Measurements from ENCODE around the gene NT5DC1. TPM values are rescaled to one million over a fixed set of nuclear protein-coding genes. Genes with fewer than 3 reads are reported as not detected.

NT5DC1 gene
- total and polyA plus RNA-seq, 2 experiments from 2014 or later = 27.0 to 29.8 TPM

GRCh38 chr6:116062496-116062895 lies 38.2 kb upstream of the NT5DC1 start (continued):
- no peak for TF ChIP-seq ZNF462 (CRISPR knock-in tag; IDR thresholded peaks at IDR 0.05)
- TF ChIP-seq EZH2 (IDR thresholded peaks at IDR 0.05; ENCODE audit: low read depth, unreplicated experiment) = no peak
- no peak for TF ChIP-seq ZNF114 (CRISPR knock-in tag; IDR thresholded peaks at IDR 0.05)

- Mint-ChIP-seq H3K4me3 (no peak overlapping the region; the same call in 2 of the 3 replicates), H3K9me3 (no peaks in the 10 kb centered on the region), H3K27ac (peak overlapping the region; percentile 19; the same call in 1 of the 2 replicates), H3K36me3 (ENCODE audit: low read depth) (no peaks in the 10 kb centered on the region), H3K27me3 (ENCODE audit: insufficient read depth, low read depth, poor library complexity) (peaks cover 5% of the 10 kb centered on the region), H3K4me1 (peaks cover 22% of the 10 kb centered on the region)
- Histone ChIP-seq H3K4me3 (no peak overlapping the region), H3K4me2 (peak overlapping the region; percentile 15; the same call in 1 of the 2 replicates), H3K9me2 (ENCODE audit: insufficient read depth) (no peaks in the 10 kb centered on the region), H3F3A (replicated peaks; ENCODE audit: low read depth) (no peaks in the 10 kb centered on the region), H4K20me1 (replicated peaks; ENCODE audit: insufficient read depth) (no peaks in the 10 kb centered on the region), H3K27me3 (ENCODE audit: insufficient read depth) (no peaks in the 10 kb centered on the region), H3K27ac (ENCODE audit: low read depth) (no peak overlapping the region), H3K36me3 (ENCODE audit: insufficient read depth) (no peaks in the 10 kb centered on the region), H3K79me2 (replicated peaks; ENCODE audit: insufficient read depth) (no peaks in the 10 kb centered on the region), H3K4me1 (ENCODE audit: insufficient read depth) (peaks cover 9% of the 10 kb centered on the region), H2AFZ (peak overlapping the region; percentile 34; the same call in 1 of the 2 replicates)
- ATAC-seq (no peak), DNase-seq (ENCODE audit: low spot score) (no peak)
- TF ChIP-seq CREB1 (CRISPR knock-in tag; IDR thresholded peaks at IDR 0.05; ENCODE audit: low read depth) = no peak
- TF ChIP-seq STAT1 (IDR thresholded peaks at IDR 0.05; ENCODE audit: unreplicated experiment) = no peak
- TF ChIP-seq EZH2 (IDR thresholded peaks at IDR 0.05; ENCODE audit: low read depth, unreplicated experiment) = no peak
- TF ChIP-seq ZNF114 (CRISPR knock-in tag; IDR thresholded peaks at IDR 0.05) = no peak
- no peak for TF ChIP-seq NANOG (IDR thresholded peaks at IDR 0.05; ENCODE audit: borderline replicate concordance)
- no peak for TF ChIP-seq ZNF462 (CRISPR knock-in tag; IDR thresholded peaks at IDR 0.05)
- no peak for TF ChIP-seq ZNF331 (CRISPR knock-in tag; IDR thresholded peaks at IDR 0.05; ENCODE audit: low read depth)
These were observed 36.0 kb upstream of the NT5DC1 start for GRCh38 chr6:116064666-116065065.

Measured in GM23338 (cell line).